ENCODE measurements around the gene OBSCN. TPM values are rescaled to one million over a fixed set of nuclear protein-coding genes. Genes with fewer than 3 reads are reported as not detected.

The OBSCN gene
- total RNA-seq, 1 experiment from 2014 or later: 10.5 TPM

DNA sequence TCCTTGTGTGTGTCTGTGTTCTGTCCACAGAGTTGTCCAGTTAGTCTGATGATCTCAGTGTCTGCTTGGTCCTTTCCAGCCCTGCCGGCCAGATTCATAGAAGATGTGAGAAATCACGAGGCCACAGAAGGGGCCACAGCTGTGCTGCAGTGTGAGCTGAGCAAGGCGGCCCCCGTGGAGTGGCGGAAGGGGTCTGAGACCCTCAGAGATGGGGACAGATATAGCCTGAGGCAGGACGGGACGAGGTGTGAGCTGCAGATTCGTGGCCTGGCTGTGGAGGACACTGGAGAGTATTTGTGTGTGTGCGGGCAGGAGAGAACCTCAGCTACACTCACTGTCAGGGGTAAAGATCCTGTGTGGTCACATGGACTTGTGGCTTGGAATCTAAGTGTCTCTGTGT, 95.8 kb downstream of the OBSCN start:
- Histone ChIP-seq H3K27ac (ENCODE audit: low read length) (no peak overlapping the region), H3K4me3 (ENCODE audit: low read depth in 2 of 2, low read length in 2 of 2) (no peak overlapping the region), H3K9me3 (ENCODE audit: control insufficient read depth, insufficient read depth, low read depth, low read length) (peaks cover 8% of the 10 kb centered on the region; the same call in 1 of the 2 replicates), H3K4me1 (ENCODE audit: control insufficient read depth, insufficient read depth, low read length) (no peaks in the 10 kb centered on the region), H3K36me3 (ENCODE audit: control insufficient read depth, insufficient read depth, low read length) (no peaks in the 10 kb centered on the region), H3K27me3 (ENCODE audit: control insufficient read depth, insufficient read depth, low read length) (no peaks in the 10 kb centered on the region)
- DNase-seq (ENCODE audit: low read depth, low spot score) (no peak), ATAC-seq (no peak)
- ChIA-PET CTCF (no interaction called here), POLR2A (no interaction called here)
- no TSS peak for BruUV-seq (replicated peaks)
- intact Hi-C loops (cut with micrococcal nuclease; ENCODE audit: unreplicated experiment) (no loop called here), in situ Hi-C loops (cut with HindIII; ENCODE audit: low pct_unique_long_range_greater_than_20kb, low sequenced_read_pairs) (no loop called here)
- no peak for TF ChIP-seq SIN3A (IDR thresholded peaks at IDR 0.05; ENCODE audit: borderline replicate concordance, insufficient read depth, low read depth, low read length)

DNA sequence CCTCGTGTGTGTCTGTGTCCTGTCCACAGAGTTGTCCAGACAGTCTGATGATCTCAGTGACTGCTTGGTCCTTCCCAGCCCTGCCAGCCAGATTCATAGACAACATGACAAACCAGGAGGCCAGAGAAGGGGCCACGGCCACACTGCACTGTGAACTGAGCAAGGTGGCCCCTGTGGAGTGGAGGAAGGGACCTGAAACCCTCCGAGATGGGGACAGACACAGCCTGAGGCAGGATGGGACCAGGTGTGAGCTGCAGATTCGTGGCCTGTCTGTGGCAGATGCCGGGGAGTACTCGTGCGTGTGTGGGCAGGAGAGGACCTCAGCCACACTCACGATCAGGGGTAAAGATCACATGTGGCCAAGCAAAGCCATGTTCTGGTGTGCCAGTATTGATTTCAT, 96.4 kb downstream of the OBSCN start:
- TF ChIP-seq CTCF (IDR thresholded peaks at IDR 0.05) (no peak), POLR2AphosphoS5 (IDR thresholded peaks at IDR 0.05; ENCODE audit: low read depth, low read length) (no peak), SIN3A (IDR thresholded peaks at IDR 0.05; ENCODE audit: borderline replicate concordance, insufficient read depth, low read depth, low read length) (no peak)
- intact Hi-C loops (cut with micrococcal nuclease; ENCODE audit: unreplicated experiment) (no loop called here), in situ Hi-C loops (cut with HindIII; ENCODE audit: low pct_unique_long_range_greater_than_20kb, low sequenced_read_pairs) (no loop called here)
- CTCF ChIA-PET: no interaction called here
- BruUV-seq (replicated peaks): no TSS peak
- Histone ChIP-seq H3K27ac (ENCODE audit: low read length) (no peak overlapping the region), H3K4me3 (ENCODE audit: low read depth in 2 of 2, low read length in 2 of 2) (no peak overlapping the region), H3K36me3 (ENCODE audit: control insufficient read depth, insufficient read depth, low read length) (no peaks in the 10 kb centered on the region), H3K4me1 (ENCODE audit: control insufficient read depth, insufficient read depth, low read length) (no peaks in the 10 kb centered on the region), H3K9me3 (ENCODE audit: control insufficient read depth, insufficient read depth, low read depth, low read length) (peaks cover 8% of the 10 kb centered on the region; the same call in 1 of the 2 replicates), H3K27me3 (ENCODE audit: control insufficient read depth, insufficient read depth, low read length) (no peaks in the 10 kb centered on the region)
- DNase-seq (ENCODE audit: low read depth, low spot score) (no peak), ATAC-seq (no peak)
- POLR2A ChIA-PET: no interaction called here

- intact Hi-C loops (cut with micrococcal nuclease; ENCODE audit: unreplicated experiment): no loop called here
- TF ChIP-seq, protein P1, sequence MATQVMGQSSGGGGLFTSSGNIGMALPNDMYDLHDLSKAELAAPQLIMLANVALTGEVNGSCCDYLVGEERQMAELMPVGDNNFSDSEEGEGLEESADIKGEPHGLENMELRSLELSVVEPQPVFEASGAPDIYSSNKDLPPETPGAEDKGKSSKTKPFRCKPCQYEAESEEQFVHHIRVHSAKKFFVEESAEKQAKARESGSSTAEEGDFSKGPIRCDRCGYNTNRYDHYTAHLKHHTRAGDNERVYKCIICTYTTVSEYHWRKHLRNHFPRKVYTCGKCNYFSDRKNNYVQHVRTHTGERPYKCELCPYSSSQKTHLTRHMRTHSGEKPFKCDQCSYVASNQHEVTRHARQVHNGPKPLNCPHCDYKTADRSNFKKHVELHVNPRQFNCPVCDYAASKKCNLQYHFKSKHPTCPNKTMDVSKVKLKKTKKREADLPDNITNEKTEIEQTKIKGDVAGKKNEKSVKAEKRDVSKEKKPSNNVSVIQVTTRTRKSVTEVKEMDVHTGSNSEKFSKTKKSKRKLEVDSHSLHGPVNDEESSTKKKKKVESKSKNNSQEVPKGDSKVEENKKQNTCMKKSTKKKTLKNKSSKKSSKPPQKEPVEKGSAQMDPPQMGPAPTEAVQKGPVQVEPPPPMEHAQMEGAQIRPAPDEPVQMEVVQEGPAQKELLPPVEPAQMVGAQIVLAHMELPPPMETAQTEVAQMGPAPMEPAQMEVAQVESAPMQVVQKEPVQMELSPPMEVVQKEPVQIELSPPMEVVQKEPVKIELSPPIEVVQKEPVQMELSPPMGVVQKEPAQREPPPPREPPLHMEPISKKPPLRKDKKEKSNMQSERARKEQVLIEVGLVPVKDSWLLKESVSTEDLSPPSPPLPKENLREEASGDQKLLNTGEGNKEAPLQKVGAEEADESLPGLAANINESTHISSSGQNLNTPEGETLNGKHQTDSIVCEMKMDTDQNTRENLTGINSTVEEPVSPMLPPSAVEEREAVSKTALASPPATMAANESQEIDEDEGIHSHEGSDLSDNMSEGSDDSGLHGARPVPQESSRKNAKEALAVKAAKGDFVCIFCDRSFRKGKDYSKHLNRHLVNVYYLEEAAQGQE (IDR thresholded peaks at IDR 0.05; ENCODE audit: insufficient read depth in 1 of 2, low read depth in 2 of 2, low read length in 1 of 2): no peak
- TF ChIP-seq CTCF (IDR thresholded peaks at IDR 0.05): no peak
- no peak for TF ChIP-seq POLR2AphosphoS5 (IDR thresholded peaks at IDR 0.05; ENCODE audit: low read depth, low read length)
- TF ChIP-seq SIN3A (IDR thresholded peaks at IDR 0.05; ENCODE audit: borderline replicate concordance, insufficient read depth, low read depth, low read length): no peak
- TF ChIP-seq TCF7L2 (IDR thresholded peaks at IDR 0.05; ENCODE audit: low read depth, low read length): no peak
- in situ Hi-C loops (cut with HindIII; ENCODE audit: low pct_unique_long_range_greater_than_20kb, low sequenced_read_pairs): no loop called here
- H3K27me3 ChIP-seq (ENCODE audit: control insufficient read depth, insufficient read depth, low read length): no peaks in the 10 kb centered on the region
- ChIA-PET CTCF (no interaction called here), POLR2A (no interaction called here)
- no peaks in the 10 kb centered on the region for H3K4me1 ChIP-seq (ENCODE audit: control insufficient read depth, insufficient read depth, low read length)
- no peak overlapping the region for H3K4me3 ChIP-seq (ENCODE audit: low read depth in 2 of 2, low read length in 2 of 2)
- DNase-seq (ENCODE audit: low read depth, low spot score) (no peak), ATAC-seq (no peak)
- no peak overlapping the region for H3K27ac ChIP-seq (ENCODE audit: low read length)
- no peaks in the 10 kb centered on the region for H3K36me3 ChIP-seq (ENCODE audit: control insufficient read depth, insufficient read depth, low read length)
- BruUV-seq (replicated peaks): no TSS peak
- peaks cover 8% of the 10 kb centered on the region; the same call in 1 of the 2 replicates for H3K9me3 ChIP-seq (ENCODE audit: control insufficient read depth, insufficient read depth, low read depth, low read length)
These were observed 97.0 kb downstream of the OBSCN start for GRCh38 chr1:228304766-228305395.
